ENCODE measurements around the gene NME4.
"Not testable (repeated sequence)": the region's sequence is repeated elsewhere in the genome, so short reads cannot be mapped to it uniquely, and the experiment has no call there.

The NME4 gene

GRCh38 chr16:376817-377418 is 20.1 kb upstream of the NME4 start:
- DNase-seq (ENCODE audit: low read depth in 2 of 2), result no peak

- no peak for DNase-seq (ENCODE audit: low read depth in 2 of 2)
Measured at GRCh38 chr16:377419-377951, 19.5 kb upstream of the NME4 start.

DNA sequence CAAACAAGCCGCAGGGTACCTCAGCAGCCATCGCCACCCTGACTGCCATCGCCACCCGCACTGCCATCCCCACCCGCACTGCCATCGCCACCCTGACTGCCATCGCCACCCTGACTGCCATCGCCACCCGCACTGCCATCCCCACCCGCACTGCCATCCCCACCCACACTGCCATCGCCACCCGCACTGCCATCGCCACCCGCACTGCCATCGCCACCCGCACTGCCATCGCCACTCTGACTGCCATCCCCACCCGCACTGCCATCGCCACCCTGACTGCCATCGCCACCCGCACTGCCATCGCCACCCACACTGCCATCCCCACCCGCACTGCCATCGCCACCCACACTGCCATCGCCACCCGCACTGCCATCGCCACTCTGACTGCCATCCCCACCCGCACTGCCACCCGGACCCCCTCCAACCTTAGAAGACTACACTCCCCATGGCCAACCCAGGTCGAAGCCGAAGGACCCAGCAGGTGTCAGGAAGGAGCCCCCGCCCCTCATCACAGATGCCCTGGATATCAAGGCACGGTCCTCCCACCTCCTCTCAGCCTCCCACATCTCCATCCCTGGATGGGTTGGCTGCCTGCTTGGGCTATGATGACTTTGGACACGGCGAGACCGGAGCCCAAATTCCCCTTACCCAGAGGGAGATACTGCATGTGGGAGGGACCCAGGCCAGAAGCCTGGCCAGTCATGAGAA is 18.7 kb upstream of the NME4 start:
- not testable (repeated sequence) for DNase-seq (ENCODE audit: low read depth in 2 of 2)

DNA sequence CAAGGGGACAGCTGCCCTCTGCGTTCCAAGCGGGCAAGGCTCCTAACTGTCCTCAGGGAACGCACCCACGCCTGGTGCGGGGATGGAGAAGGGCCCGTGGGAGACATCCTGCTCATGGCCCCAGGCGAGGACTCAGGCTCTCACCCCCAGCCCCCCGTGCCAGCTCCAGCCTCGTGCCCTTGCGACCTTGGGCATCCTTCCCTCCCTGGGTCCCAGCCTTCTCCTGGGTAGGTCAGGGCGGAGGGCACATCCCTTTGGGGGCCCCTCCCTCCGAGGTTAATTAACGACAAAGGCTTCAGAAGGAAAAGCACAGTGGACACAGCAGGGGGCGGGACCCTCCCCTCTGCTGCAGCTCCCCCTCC is 18.2 kb upstream of the NME4 start:
- DNase-seq (ENCODE audit: low read depth in 2 of 2), result no peak

GRCh38 chr16:379183-379960 is 17.6 kb upstream of the NME4 start:
- DNase-seq (ENCODE audit: low read depth in 2 of 2), result no peak

DNA sequence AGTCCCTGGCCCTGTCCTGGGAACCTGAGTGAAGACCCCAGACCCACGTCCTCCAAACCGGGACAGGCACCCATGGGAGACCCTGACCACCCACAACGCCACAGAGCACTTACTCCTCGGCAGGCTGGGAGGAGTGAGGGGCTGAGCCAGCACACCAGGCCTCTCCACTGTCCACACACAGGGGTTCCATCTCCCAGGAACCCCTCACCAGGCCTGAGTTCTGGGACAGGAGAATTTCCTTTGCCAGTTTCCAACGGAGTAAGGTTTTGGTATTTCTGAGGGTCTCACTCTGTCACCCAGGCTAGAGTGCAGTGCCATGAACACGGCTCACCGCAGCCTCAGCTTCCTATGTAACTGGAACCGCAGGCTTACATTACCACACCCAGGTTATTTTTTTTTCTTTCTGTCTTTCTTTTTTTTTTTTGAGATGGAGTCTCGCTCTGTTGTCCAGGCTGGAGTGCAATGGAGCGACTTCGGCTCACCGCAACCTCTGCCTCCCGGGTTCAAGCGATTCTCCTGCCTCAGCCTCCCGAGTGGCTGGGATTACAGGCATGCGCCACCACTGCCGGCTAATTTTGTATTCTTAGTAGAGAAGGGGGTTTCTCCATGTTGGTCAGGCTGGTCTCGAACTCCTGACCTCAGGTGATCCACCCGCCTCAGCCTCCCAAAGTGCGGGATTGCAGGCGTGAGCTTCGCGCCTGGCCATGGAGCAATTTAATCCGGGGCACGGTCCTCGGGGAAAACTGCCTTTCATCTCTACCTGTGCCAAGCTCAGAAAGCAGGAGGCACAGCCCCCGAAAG is 16.8 kb upstream of the NME4 start:
- no peak for DNase-seq (ENCODE audit: low read depth in 2 of 2)

DNA sequence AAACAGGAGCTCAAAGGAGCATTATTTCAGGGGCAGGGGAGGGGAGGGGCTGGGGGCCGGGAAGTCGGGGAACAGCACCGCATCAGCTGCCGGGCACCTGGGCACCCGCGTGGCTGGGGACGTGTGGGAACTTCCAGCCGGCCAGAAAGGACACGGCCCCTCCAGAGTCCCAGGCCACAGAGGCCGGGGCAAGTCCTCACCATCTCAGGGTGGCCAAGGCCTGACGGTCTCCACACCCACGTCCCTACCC is 16.3 kb upstream of the NME4 start:
- no peak for DNase-seq (ENCODE audit: low read depth in 2 of 2)

DNA sequence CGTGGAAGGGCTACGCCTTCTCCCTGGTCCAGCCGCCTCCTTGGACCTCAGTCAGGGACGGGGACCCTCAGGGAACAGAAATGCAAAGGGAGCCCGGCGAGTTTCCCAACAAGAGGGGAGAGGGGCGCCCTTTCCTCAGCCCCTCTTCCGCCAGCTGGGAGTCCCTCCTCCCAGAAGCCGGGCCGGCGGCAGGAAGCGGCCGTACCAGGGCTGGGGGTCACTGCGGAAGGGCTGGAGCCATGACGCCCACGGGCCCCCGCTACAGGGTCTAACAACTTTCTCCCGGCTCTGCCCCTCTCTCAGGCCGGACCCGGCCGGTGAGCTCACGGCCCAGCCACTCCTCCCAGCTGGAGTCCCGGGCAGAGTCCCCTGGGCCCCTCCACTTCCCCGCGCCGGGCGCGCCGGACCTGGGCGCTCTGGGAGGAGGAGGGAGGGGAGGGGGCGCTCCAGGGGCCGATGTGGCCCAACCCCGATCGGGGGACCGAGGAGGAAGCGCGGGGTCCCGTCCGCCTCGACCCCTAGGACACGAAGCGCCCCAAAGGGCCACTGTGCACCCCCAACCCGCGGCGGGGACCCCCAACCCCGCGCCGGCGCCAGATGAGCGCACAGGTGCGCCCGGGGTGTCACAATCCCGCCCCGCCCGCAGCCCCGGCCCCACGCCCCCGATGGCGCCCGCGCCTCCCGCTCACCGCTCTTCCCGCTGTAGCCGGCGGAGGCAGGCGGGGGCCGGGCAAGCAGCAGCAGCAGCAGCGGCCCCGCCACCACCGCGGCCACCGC is 15.8 kb upstream of the NME4 start:
- no peak for DNase-seq (ENCODE audit: low read depth in 2 of 2)

DNA sequence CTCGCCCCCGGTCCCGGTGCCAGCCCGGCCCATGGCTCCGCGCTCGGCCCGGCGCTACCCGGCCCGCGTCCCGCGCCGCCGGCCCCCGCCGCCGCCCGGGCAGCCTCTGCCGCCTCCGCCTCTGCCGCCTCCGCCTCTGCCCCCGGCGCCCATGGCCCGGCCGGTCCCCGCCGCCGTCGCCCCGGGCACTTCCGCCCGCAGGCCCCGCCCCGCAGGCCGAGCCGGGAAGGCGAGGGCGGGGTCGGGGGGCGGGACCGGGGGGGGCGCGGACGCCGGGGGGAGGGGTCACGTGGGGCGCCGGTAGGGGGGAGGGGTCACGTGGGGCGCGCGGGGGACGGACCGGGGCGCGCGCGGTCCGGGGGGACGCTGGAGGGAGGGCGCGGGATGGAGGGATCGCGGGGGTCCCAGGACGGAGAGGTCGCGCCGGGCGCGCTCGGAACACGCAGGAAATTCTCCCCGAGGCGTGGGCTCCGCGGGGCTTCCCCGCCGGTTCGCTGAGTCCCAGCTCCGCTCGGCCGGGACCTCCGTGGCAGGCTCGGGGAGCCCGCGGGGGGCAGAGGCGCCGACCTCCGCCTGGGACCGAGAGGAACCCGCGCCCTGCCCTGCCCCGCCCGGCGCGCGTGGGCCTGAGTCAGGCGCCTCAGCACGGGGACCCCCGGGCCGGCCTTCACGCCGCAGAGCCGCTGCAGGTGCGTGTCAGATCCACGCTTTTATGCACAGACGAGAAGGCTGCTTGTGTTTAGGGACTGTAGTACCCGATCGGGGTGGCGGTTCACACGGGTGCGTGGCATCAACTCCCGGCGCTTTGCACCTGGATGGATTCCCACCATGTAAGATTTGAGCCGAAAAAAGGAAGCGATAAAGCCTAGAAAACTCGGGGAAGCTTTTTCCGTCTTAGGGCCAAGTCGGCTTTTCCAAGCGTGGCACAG is 14.9 kb upstream of the NME4 start, which contains the start of gene PGAP6:
Gene PGAP6 (minus strand): TSS at position 190 of the 929 bp plus-strand sequence. CDS start 157 bp downstream, at position 33.
- DNase-seq (ENCODE audit: low read depth in 2 of 2), result peak in 1 of 2 donors; percentile 32

- DNase-seq (ENCODE audit: low read depth in 2 of 2), result no peak
Measured at GRCh38 chr16:383326-384051, 13.5 kb upstream of the NME4 start.

GRCh38 chr16:386641-387156 is 10.3 kb upstream of the NME4 start:
- DNase-seq (ENCODE audit: low read depth in 2 of 2), result no peak

DNA sequence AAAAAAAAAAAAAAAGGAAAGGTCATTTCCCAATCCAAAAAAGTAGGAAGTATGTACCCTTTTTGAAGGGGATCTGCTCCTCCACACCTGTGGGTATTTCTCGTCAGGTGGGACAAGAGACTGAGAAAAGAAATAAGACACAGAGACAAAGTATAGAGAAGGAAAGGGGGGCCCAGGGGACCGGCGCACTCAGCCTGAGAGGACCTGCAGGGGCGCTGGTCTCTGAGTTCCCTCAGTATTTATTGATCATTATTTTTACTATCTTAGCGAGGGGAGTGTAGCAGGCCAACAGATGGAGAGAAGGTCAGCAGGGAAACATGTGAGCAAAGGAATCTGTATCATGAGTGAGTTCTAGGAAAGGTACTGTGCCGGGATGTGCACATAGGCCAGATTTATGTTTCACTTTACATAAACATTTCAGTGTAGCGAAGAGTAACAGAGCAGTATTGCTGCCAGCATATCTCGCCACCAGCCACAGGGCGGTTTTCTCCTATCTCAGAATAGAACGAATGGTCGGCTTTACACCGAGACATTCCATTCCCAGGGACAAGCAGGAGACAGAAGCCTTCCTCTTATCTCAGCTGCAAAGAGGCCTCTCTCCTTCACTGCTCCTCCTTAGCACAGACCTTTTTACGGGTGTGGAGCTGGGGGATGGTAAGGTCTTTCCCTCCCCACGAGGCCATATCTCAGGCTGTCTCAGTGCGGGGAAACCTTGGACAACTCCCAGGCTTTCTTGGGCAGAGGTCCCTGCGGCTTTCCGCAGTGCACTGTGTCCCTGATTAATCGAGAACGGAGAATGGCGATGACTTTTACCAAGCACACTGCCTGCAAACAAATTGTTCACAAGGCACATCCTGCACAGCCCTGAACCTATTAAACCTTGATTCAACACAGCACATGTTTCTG is 9.0 kb upstream of the NME4 start:
- not testable (repeated sequence) for DNase-seq (ENCODE audit: low read depth in 2 of 2)

DNA sequence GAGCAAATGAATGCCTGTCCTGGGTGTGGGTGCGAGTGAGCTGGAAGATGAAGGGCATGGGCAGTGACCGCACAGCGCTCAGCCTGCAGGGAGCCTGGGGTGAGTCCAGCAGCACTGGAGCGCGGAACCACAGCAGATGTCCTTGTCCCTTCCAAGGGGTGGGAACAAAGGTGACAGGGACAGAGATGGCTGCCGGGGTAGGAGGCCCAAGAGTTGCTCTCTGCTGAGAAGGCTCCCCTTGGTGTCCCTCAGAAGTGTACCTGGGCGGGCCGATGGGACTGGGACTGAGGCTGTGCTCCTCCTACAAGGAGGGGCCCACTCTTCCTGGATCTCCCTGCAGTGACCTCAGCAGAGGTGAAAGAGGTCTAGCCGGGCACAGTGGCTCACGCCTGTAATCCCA is 7.6 kb upstream of the NME4 start:
- DNase-seq (ENCODE audit: low read depth in 2 of 2), result no peak

DNA sequence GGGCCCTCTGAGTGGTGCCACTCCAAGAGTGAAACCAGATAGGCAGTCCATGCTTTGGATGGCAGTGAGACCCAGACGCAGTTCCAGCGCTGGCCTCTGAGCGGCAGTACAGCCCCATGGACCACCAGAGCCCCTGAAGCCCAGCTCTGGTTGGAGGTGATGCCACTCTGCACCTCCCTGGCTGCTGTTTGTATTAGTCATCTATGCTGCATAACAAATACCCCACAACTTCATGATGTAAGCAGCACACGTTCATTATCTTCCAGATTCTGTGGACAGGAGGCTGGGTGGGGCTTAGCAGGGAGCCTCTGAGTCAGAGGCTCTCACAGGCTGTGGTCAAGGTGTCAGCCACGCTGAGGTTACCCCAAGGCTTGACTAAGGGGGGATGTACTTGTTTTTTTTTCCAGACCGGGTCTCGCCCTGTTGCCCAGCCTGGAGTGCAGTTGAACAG is 5.1 kb upstream of the NME4 start:
- DNase-seq (ENCODE audit: low read depth in 2 of 2), result peak; percentile 54 to 81

DNA sequence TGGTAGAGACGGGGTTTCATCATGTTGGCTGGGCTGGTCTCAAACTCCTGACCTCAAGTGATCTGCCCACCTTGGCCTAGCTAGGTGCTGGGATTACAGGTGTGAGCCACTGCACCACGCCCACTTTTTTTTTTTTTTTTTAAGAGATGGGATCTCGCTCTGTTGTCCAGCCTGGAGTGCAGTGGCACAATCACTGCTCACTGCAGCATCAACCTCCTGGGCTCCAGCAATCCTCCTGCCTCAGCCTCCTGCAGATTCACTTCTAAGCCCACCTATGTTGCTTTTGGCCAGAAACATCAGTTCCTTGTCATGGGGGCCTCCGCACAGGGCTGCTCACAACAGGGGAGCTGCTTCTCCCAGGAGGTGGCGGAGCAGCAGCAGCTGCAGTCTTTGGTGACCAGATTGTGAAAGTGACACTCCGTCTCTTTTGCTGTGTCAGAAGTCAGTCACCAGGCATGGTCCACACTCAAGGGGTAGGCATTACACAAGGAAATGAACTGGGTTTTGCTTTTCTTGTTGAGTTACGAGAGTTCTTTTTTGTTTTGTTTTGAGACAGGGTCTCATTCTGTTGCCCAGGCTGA is 4.5 kb upstream of the NME4 start:
- DNase-seq (ENCODE audit: low read depth in 2 of 2), result no peak

GRCh38 chr16:396199-396598 is 800 bp upstream of the NME4 start:
- DNase-seq (ENCODE audit: low read depth in 2 of 2), result no peak

DNA sequence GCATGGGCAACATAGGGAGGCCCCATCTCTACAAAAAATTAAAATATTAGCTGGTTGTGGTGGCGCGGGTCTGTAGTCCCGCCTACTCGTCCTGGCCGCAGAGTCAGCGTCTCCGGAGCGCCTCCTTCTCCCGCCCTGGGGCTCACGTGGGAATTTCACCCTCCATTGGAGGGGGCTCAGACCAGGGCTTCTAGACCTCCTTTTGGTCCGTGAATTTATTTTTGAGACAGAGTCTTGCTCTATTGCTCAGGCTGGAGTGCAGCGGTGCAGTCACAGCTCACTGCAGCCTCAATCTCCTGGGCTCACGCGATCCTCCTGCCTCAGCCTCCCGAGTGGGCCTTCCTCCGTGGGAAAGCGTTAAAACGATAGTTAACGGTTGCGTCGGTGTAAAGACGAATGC is 394 bp upstream of the NME4 start:
- DNase-seq (ENCODE audit: low read depth in 2 of 2), result no peak

Data from activated CD8-positive, alpha-beta memory T cell treated with anti-CD3 and anti-CD28 coated beads for 4 hours (primary cell).